Eye (tissue), 1 donor: ENCODE data around the gene RHAG.

Source experiments
- DNase-seq: peaks from one replicate; pipeline ENCODE4 v3.0.0-alpha.2; 2015

Gene RHAG

DNA sequence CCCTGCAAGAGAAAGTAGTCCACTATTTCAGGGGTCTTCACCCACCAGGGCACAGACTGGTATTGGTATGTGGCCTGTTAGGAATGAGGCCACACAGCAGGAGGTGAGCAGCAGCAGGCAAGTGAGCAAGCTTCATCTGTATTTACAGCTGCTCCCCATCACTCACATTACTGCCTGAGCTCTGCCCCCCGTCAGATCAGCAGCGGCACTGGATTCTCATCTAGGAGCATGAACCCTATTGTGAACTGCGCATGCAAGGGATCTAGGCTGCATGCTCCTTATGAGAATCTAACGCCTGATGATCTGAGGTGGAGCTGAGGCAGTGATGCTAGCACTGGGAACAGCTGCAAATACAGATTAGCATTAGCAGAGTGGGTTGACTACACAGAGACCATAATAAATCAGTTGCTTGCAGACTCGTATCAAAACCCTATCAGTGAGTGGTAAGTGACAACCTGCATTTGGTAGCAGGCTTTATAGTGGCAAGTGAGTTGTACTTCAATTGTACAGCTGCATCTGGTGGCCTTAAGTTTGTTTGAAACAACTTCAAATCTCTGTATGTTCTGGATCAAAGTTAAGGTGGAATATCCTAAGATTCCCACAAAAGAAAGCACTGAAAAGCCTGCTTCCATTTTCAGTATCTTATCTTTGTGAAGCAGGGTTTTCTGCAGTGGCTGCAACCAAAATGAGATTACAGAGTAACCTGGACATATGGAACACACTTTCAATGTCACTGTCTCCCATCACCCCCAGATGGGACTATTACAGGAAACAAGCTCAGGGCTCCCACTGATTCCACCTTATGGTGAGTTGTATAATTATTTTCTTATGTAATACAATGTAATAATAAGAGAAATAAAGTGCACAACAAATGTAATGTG is 73.4 kb downstream of the RHAG start:
- peak; percentile 32 for DNase-seq

DNA sequence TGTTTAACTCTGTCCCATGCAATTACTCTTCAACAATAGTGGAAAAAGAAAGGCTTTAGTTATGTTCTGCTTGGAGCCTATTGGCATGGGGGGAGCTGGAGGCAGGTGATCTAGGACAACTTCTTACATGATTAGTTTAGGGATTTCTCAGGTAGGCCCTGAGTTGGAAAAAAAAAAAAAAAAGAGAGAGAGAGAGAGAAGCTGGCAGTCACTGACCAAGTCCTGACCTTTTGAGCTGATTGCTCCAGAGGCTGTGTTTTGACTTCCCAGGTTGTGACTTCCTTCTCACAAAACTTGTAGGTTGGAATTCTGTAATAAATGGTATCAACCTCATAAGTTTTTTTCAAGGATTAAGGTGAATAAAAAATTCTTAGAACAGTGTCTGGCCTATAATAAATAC is 78.4 kb downstream of the RHAG start:
- DNase-seq: no peak

DNA sequence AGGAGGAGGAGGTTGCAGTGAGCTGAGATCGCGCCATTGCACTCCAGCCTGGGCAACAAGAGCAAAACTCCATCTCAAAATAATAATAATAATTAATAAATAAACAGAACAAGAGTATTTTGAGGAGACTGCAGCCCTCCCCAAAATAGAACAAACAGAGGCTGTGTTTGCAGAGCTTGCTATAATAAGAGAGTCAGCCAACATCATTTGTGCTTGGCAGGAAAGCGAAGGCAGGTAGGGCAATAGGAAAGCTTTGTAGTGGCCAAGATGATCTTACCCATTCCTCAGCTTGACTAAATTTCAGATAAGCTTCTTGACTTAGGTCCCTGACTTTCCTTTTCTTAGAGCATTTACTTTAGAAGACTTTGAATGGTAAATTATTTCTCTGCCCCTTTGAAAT is 79.5 kb downstream of the RHAG start:
- DNase-seq: no peak

DNA sequence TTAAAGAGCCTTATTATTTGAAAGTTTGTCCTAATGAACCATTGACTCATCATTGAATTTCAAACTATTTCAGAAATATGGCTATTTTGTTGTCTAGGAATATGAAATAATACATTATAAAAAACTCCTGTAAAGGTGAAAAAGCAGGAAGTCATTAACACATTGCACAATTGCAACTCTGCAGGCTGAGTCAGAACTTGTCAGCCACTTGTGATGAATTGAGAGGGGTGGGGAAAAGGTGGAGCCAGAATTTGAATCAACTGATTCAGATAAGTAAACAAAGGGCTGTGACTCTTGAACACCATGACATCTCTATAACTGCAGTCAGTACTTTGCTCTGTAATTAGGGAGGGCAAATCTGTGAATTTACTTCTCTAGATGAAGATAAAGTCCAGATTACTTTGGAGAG is 80.2 kb downstream of the RHAG start:
- DNase-seq: no peak

DNA sequence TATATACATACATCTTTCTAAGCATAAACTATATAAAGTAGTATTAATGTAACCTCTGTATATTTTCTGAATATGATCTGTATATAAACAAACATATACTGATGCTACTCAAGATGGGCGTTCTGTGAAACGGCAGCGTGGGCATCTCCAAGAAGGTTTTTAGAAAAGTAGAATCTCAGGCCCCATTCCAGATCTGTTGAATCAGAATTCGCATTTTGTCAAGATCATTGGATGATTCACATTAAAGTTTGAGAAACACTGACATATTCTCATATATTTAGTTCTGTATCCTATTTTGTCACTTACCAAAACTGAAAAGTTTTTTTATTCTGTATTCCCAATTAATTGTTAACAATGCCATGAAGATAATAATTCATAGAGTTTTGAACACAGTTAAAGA is 80.7 kb downstream of the RHAG start:
- no peak for DNase-seq
